Aorta (tissue), 5 donors: ENCODE data around the gene KRTAP19-3. TPM values are rescaled to one million over a fixed set of nuclear protein-coding genes. Genes with fewer than 3 reads are reported as not detected.
"Not testable (repeated sequence)": the region's sequence is repeated elsewhere in the genome, so short reads cannot be mapped to it uniquely, and the experiment has no call there.

Source experiments
- ATAC-seq: fragments of 200-7000 bp; cut with Tn5 transposase; one replicate; pipeline ENCODE4 v1.9.1; 2022; ENCODE audit warnings: moderate library complexity; ENCODE audit not compliant: low FRiP score
- DNase-seq, 2 donors: peaks; one replicate each; pipeline ENCODE4 v3.0.0-alpha.2; 2020
- H3K27ac ChIP-seq, 2 donors: one replicate each; pipeline ENCODE4 v1.5.1; 2013; ENCODE audit warnings: low read length in 2 of 2, mild to moderate bottlenecking in 2 of 2, moderate library complexity in 2 of 2, control low read depth in 1 of 2, inconsistent platforms in 1 of 2, low read depth in 1 of 2
- H3K27me3 ChIP-seq, 2 donors: one replicate each; pipeline ENCODE4 v1.6.1; 2013; ENCODE audit warnings: control low read depth in 1 of 2, low read length in 1 of 2, mild to moderate bottlenecking in 1 of 2, moderate library complexity in 1 of 2; ENCODE audit not compliant: insufficient read depth in 2 of 2, control insufficient read depth in 1 of 2
- H3K36me3 ChIP-seq, 2 donors: one replicate each; pipeline ENCODE4 v1.6.1; 2013; ENCODE audit warnings: control low read depth in 1 of 2, low read length in 1 of 2, mild to moderate bottlenecking in 1 of 2; ENCODE audit not compliant: insufficient read depth in 2 of 2, control insufficient read depth in 1 of 2
- H3K4me1 ChIP-seq, 2 donors: one replicate each; pipeline ENCODE4 v1.6.1; 2013; ENCODE audit warnings: low read length in 2 of 2, control low read depth in 1 of 2, mild to moderate bottlenecking in 1 of 2, moderate library complexity in 1 of 2; ENCODE audit not compliant: insufficient read depth in 2 of 2, control insufficient read depth in 1 of 2
- H3K4me3 ChIP-seq, 2 donors: one replicate each; pipeline ENCODE4 v1.5.1; 2013; ENCODE audit warnings: low read length in 2 of 2, control low read depth in 1 of 2, mild to moderate bottlenecking in 1 of 2
- H3K9me3 ChIP-seq: one replicate; pipeline ENCODE4 v1.6.1; 2013; ENCODE audit warnings: mild to moderate bottlenecking, low read length; ENCODE audit not compliant: control insufficient read depth
- WGBS, 2 donors: extraction: QIAGEN DNeasy Blood & Tissue Kit; methylation state at CpG; one replicate each; pipeline ENCODE4 v1.1.7; 2013; 5-methylcytosine and 5-hydroxymethylcytosine counted together
- intact Hi-C, 2 donors: fragments of 100-400 bp; cut with DNase I; formaldehyde crosslinking; loops; one replicate each; pipeline versions ENCODE4 v1.14.2 to v1.15.0; 2022
- long read RNA-seq, 2 donors: library from polyadenylated mRNA; unstranded; transcript quantifications; one replicate each; pipeline ENCODE4 v2.0.0, GENCODE V29; 2020 to 2021
- polyA plus RNA-seq, 2 donors: library from polyadenylated mRNA; stranded (reverse); fragments of 200-250 nt; gene quantifications; one replicate each; pipeline ENCODE4 v1.2.3, GENCODE V29; 2013
- total RNA-seq, 2 donors: library from RNA; stranded (reverse); fragmentation: NEBNext Ultra II Directional; extraction: Animal tissue kit (Norgen Biotek cat#: 25700); gene quantifications; one replicate each; pipeline ENCODE4 v1.2.1, GENCODE V29; 2021
- donor health status: healthy with polysubstance abuse.
- donor health status: Bipolar disorder and iron deficiency.
- donor health status: DM: no; HTN: no; CAD: no.
- donor health status: DM: no; HTN: no; CAD: no.
- donor health status: DM: yes; HTN: yes; CAD: no.

Gene KRTAP19-3
- total RNA-seq (not detected), polyA plus RNA-seq (not detected)
- long read RNA-seq, donor 1: 0 reads
- long read RNA-seq, donor 2: 0 reads

- Histone ChIP-seq H3K9me3 (peaks cover 2% of the 10 kb centered on the region), H3K4me1 (no peaks in the 10 kb centered on the region), H3K27me3 (no peaks in the 10 kb centered on the region), H3K36me3 (no peaks in the 10 kb centered on the region), H3K4me3 (no peak within 1 kb of the TSS), H3K27ac (no peak within 1 kb of the TSS)
- WGBS, 2 donors: 49 to 51% methylated on average over 2 of the region's 2 CpGs
- intact Hi-C loops: no loop called here
- DNase-seq (no peak), ATAC-seq (no peak)
Observed at GRCh38 chr21:30491963-30492428, at the start of gene KRTAP19-3. Gene KRTAP19-3, minus strand, starts transcription at chr21:30492013. Its CDS starts 56 bp downstream, at chr21:30491957.

DNA sequence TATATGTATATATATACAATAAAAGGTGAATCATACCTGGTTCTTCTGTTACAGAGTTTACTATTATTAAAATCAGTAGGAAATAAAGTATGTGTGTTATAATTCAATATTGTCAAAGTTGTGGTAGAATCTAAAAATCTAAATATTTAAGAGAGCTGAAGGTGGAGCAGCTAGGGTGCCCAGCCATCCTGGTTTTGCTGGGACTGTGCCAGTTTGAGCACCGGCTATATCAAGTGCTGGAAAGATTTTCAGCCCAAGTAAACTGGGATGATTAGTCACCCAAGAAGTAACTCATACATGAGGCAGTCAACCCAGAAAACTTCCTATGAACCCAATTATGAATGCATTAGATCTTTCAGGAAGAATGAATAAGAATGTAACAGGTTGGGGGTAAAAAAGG, 27.1 kb upstream of the KRTAP19-3 start:
- Histone ChIP-seq H3K27me3 (no peaks in the 10 kb centered on the region), H3K27ac (no peak overlapping the region), H3K36me3 (no peaks in the 10 kb centered on the region), H3K9me3 (no peaks in the 10 kb centered on the region), H3K4me3 (no peak overlapping the region), H3K4me1 (no peaks in the 10 kb centered on the region)
- WGBS, 2 donors: 33 to 49% methylated on average over 1 of the region's 1 CpG
- DNase-seq (no peak), ATAC-seq (no peak)
- intact Hi-C loops: no loop called here

- WGBS, 2 donors: 87 to 97% methylated on average over 1 of the region's 1 CpG
- Histone ChIP-seq H3K27ac (no peak overlapping the region), H3K36me3 (no peaks in the 10 kb centered on the region), H3K4me1 (no peaks in the 10 kb centered on the region), H3K9me3 (no peaks in the 10 kb centered on the region), H3K4me3 (no peak overlapping the region), H3K27me3 (no peaks in the 10 kb centered on the region)
- intact Hi-C loops: no loop called here
- DNase-seq: no peak
- ATAC-seq: no peak
Observed at GRCh38 chr21:30515681-30516080, 23.9 kb upstream of the KRTAP19-3 start.

DNA sequence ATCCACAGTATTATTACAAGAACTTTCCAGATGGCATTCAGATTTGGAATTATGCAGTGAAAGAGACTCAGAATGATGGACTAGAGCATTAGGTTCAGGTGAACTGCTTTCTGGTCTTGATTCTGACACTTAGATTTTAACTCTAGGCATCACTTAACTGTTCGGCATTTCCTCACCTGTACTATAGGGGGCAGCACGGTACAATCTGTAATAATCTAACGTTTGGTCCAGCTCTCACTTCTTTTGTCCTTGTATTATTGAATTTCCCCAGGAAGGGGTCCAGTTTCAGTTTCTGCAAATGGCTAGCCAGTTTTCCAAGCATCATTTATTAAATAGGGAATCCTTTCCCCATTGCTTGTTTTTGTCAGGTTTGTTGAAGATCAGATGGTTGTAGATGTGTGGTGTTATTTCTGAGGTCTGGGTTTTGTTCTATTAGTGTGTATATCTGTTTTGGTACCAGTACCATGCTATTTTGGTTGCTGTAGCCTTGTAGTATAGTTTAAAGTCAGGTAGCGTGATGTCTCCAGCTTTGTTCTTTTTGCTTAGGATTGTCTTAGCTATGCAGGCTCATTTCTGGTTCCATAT, 13.9 kb upstream of the KRTAP19-3 start:
- DNase-seq, H3K27ac ChIP-seq, intact Hi-C loops, ATAC-seq, H3K9me3 ChIP-seq, H3K4me3 ChIP-seq, H3K27me3 ChIP-seq, H3K36me3 ChIP-seq, H3K4me1 ChIP-seq: not testable (repeated sequence)
- 35 to 39% methylated on average over 4 of the region's 4 CpGs for WGBS, 2 donors

DNA sequence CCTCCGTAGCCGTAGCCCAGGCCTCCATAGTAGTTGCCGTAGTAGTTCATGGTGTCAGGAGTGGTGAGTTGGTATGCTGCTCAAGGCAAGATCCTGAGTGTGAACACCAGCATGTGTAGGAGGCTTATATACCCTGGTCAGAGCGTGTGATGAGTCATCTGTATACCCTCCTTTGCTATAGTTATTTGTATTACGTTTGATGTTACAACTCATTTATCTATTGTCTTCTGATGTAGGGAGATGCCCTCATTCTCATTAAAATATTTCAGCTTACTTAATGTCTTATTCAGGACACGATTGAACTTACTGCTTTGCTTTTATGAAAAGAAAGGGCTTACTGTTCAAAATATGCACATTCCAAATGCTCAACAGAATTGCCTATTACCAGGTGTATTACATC, 10.2 kb upstream of the KRTAP19-3 start, which contains the start of gene KRTAP19-5:
TSS of gene KRTAP19-5 (minus strand) at position 101 of the 400 bp plus-strand sequence. CDS start at position 50, 51 bp downstream.
- Histone ChIP-seq H3K4me1 (no peaks in the 10 kb centered on the region), H3K9me3 (peaks cover 2% of the 10 kb centered on the region), H3K27ac (no peak within 1 kb of the TSS), H3K4me3 (no peak within 1 kb of the TSS), H3K27me3 (no peaks in the 10 kb centered on the region), H3K36me3 (no peaks in the 10 kb centered on the region)
- intact Hi-C loops: no loop called here
- 89 to 91% methylated on average over 6 of the region's 6 CpGs for WGBS, 2 donors
- no peak for DNase-seq
- no peak for ATAC-seq

GRCh38 chr21:30497065-30497464, 5.3 kb upstream of the KRTAP19-3 start, which contains the start of gene KRTAP19-4:
Gene KRTAP19-4, minus strand, starts transcription at chr21:30497165. Its CDS starts 55 bp downstream, at chr21:30497110.
- Histone ChIP-seq H3K36me3 (no peaks in the 10 kb centered on the region), H3K4me1 (no peaks in the 10 kb centered on the region), H3K27ac (no peak within 1 kb of the TSS), H3K9me3 (peaks cover 2% of the 10 kb centered on the region), H3K4me3 (no peak within 1 kb of the TSS), H3K27me3 (no peaks in the 10 kb centered on the region)
- ATAC-seq: no peak
- WGBS, 2 donors: 80 to 81% methylated on average over 4 of the region's 4 CpGs
- intact Hi-C loops: no loop called here
- DNase-seq: no peak

DNA sequence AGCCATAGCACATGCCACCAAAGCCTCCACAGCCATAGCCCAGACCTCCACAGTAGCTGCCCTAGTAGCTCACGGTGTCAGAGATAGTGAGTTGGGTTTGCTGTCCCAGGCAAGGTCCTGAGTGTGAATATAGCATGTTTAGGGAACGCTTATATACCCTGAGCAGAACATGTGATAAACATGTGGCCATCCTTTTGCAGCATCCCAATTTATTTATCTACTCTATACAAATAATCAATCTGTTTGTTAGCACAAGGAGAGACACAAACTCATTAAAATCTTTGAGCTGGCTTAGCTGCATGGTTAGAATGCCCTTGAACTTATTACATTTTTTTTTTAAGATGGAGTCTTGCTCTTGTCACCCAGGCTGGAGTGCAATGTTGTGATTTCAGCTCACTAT, 4.5 kb downstream of the KRTAP19-3 start, which contains the start of gene KRTAP19-2:
TSS of gene KRTAP19-2 (minus strand) at position 101 of the 400 bp plus-strand sequence. CDS start at position 13, 88 bp downstream.
- Histone ChIP-seq H3K27me3 (no peaks in the 10 kb centered on the region), H3K27ac (no peak within 1 kb of the TSS), H3K9me3 (peaks cover 5% of the 10 kb centered on the region), H3K4me3 (no peak within 1 kb of the TSS), H3K36me3 (no peaks in the 10 kb centered on the region), H3K4me1 (no peaks in the 10 kb centered on the region)
- 95 to 96% methylated on average over 2 of the region's 2 CpGs for WGBS, 2 donors
- DNase-seq (no peak), ATAC-seq (no peak)
- intact Hi-C loops: no loop called here

DNA sequence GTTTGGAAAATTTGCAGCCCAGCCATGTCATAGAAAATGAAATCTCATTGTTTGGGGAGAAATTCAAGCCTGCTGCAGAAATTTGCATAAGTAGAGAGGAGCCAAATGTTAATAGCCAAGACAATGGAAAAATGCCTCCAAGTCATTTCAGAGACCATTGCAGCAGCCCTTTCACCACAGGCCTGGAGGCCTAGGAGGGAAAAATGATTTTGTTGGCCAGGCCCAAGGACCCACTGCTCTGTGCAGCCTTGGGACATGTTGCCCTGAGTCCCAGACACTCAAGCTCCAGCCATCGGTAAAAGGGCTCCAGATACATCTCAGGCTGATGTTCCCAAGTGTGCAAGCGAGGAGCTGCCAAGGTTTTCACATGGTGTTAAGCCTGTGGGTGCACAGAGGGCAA, 5.6 kb downstream of the KRTAP19-3 start:
- Histone ChIP-seq H3K36me3 (no peaks in the 10 kb centered on the region), H3K4me3 (no peak overlapping the region), H3K4me1 (no peaks in the 10 kb centered on the region), H3K27ac (no peak overlapping the region), H3K9me3 (peaks cover 5% of the 10 kb centered on the region), H3K27me3 (no peaks in the 10 kb centered on the region)
- intact Hi-C loops: no loop called here
- no peak for ATAC-seq
- no peak for DNase-seq
- 89 to 90% methylated on average over 2 of the region's 2 CpGs for WGBS, 2 donors

GRCh38 chr21:30482130-30482529, 9.7 kb downstream of the KRTAP19-3 start:
- H3K4me1 ChIP-seq: no peaks in the 10 kb centered on the region
- H3K27ac ChIP-seq: no peak overlapping the region
- ATAC-seq (no peak), DNase-seq (no peak)
- H3K27me3 ChIP-seq: no peaks in the 10 kb centered on the region
- peaks cover 3% of the 10 kb centered on the region for H3K9me3 ChIP-seq
- H3K36me3 ChIP-seq: no peaks in the 10 kb centered on the region
- H3K4me3 ChIP-seq: no peak overlapping the region
- intact Hi-C loops: no loop called here
- 17 to 19% methylated on average over 2 of the region's 2 CpGs for WGBS, 2 donors
